ENCODE measurements around the gene BICRA. TPM values are rescaled to one million over a fixed set of nuclear protein-coding genes. Genes with fewer than 3 reads are reported as not detected.

BICRA gene
- total RNA-seq = 1.4 and 7.1 TPM in 2 replicates

DNA sequence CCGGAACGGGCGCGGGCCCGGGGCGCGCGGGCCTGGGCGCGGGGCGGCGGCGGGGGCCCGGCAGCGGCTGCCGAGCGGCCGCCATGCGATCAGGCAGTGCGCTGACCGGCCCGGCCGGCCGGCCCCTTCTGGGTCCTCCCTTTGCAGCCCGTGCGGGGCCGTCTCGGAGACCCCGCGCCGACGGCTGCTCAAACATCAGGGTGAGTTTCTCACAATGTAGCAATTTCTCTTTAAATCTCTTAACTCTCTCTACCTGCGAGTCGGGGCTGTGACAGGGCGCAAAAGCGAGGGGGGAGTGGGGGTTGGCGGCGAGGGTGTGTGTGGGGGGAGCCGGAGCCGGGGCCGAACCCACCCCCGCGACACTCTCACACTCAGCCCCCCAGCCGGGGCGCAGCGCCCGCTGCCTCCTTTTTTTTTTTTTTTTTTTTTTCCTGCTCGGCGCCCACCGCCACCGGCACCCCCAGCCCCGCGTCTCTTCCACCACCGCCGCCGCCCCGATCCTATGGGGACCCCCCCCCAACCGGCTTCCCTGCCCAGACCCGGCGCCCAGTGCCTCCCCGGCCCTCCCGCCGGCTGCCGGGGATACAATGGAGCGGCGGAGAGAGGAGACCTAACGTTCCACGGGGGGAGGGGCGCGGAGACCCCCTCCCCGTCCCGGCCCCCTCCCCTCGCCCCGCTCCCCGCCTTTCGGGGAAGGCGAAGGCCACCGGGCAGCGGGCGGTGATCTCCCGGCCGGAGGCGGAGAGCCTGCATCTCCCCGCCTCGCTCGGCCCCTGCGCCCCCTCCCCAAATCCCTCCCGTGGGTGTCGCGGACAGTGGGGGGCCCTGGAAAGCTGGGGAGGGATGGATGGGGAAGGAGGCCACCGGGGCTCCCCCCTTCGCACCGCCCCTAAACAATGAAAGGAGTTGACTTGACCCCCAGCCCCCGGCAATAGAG lies at the start of gene BICRA:
Gene BICRA, plus strand, starts transcription at position 166 of the 937 bp plus-strand sequence. CDS start 64,441 bp downstream, outside the sequence.

DNA sequence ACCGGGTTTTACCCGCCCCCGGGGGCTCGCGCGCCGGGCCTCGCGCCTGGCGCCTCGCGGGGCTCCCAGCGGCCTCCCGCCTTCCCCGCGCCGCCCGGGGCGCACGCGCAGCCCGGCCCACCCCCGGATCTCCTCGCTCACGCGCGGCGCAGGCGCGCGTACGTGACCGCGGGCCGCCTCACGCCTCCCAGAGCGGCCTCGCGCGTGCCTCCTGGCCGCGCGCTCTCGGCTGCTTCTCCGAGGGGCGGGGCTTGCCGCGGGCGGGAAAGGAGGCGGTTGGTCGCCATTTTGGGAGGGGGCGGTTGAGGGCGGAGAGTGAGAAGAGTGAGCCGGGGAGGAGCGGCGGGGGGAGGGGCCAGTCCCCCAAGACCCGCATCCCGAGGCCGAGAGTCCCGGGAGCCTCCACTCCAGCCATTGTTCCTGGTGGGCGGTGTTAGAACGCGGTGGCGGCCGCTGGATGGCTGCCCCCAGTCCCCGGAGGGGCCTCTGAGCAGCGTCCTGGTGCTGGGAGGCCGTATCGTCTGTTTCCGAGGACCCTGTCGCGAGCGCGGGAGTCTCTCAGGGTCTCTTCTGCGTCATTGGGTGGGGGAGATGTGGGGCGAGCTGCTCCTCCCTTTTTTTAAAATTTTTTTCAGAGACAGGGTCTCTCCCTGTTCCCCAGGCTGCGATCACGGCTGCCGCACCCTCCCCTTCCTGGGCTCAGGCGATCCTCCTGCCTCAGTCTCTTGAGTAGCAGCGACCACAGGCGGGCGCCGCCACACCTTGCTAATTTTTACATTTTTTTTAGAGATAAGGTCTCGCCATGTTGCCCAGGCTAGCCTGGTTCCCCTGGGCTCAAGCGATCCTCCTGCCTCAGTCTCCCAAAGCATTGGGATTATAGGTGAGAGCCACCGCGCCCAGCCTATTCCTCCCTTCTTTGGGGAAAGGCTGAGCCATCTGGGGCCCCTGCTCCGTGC lies 35.6 kb upstream of the BICRA start, which contains the start of gene ZNF541:
Gene ZNF541, minus strand, starts transcription at position 78 of the 956 bp plus-strand sequence. CDS start 17,292 bp downstream, outside the sequence.

DNA sequence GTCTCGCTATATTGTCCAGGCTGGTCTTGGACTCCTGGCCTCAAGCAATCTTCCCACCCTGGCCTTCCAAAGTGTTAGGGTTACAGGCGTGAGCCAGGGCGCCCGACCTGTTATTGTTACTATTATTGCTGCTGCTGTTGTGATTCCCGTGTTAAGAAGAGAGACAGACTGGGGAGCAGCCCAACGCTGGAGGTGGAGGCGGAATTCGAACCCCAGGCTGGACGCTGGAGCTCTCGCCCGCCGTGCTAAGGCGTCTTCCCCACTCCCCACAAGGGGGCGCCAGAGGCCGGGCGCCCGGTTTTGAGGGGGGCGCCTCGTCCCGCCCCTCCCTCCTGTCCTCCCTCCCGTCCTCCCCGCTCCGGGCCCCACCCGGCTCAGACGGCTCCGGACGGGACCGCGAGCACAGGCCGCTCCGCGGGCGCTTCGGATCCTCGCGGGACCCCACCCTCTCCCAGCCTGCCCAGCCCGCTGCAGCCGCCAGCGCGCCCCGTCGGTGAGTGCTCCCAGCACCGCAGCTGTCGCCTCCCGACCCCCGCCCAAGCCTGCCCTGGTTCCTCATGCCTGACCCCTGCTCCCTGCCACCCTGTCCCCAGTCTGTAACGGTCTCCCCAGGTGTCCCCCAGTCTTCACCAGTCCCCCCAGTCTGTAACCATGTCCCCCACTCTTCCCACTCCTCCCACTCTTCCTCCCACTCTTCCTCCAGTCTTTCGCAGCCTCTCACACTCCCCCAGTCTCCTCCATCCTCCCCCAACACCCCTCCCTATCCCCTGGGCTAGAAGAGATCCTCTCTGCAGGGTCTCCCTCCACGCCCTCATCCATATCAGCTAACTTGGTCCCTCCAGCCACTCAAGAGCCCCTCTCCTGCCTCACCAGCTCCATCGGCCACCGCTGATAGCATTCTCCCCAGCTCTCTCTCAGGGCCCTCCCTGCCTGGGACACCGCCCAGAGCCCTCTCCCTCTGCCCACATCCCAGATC lies 104.4 kb downstream of the BICRA start, which contains the start of gene EHD2:
Gene EHD2, plus strand, starts transcription at position 377 of the 976 bp plus-strand sequence. CDS start 3,191 bp downstream, outside the sequence.

DNA sequence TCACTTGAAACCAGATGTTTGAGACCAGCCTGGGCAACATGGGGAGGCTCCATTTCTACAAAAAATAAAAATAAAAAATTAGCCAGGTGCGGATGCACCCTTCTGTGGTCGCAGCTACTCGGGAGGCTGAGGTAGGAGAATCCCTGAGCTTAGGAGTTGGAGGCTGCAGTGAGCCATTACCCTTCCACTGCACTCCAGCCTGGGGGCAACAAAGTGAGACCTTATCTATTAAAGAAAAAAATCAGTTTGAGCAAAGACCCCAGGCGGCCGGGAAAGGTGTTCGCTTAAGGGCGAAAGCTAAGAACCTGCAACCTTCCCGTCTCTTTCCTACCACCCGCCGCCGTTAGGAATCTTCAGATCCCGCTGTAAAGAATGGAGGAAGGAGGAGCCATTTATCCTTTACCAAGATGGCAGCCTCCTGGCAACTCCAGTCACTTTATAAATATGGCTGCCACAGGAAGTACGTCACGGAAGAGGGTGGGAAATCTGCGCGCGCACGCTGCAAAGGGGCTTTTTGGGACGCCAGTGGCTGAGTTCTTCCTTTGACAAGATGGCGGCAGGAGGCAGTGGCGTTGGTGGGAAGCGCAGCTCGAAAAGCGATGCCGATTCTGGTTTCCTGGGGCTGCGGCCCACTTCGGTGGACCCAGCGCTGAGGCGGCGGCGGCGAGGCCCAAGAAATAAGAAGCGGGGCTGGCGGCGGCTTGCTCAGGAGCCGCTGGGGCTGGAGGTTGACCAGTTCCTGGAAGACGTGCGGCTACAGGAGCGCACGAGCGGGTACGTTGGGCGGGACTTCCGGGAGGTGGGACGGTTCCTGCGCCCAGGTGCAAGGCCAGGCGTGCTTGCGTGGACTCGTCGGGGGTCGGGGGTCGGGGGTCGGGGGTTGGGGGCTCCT lies 136.3 kb downstream of the BICRA start, which contains the start of gene NOP53:
Gene NOP53, plus strand, starts transcription at position 537 of the 892 bp plus-strand sequence. Its CDS starts 14 bp downstream, at position 551.

Other genes starting within 250 kb of the BICRA start
- 3.4 and 9.6 TPM in 2 replicates for gene MEIS3, start 189.6 kb upstream of the BICRA start, total RNA-seq
- gene SLC8A2, start 137.2 kb upstream of the BICRA start, total RNA-seq = under 0.01 and 0.21 TPM in 2 replicates
- 2.7 and 4.3 TPM in 2 replicates for gene KPTN, start 124.9 kb upstream of the BICRA start, total RNA-seq
- 30.1 and 57.7 TPM in 2 replicates for gene NAPA, start 94.1 kb upstream of the BICRA start, total RNA-seq
- gene ZNF541, start 36.0 kb upstream of the BICRA start, total RNA-seq = under 0.01 TPM in 2 replicates
- gene EHD2, start 104.3 kb downstream of the BICRA start, total RNA-seq = 59.5 and 192 TPM in 2 replicates
- gene NOP53, start 136.4 kb downstream of the BICRA start, total RNA-seq = 67.2 and 130 TPM in 2 replicates
- 95.3 and 155 TPM in 2 replicates for gene SELENOW, start 169.6 kb downstream of the BICRA start, total RNA-seq
- gene TPRX1, start 195.4 kb downstream of the BICRA start, total RNA-seq = not detected in 2 replicates
- not detected in 2 replicates for gene CRX, start 212.8 kb downstream of the BICRA start, total RNA-seq

Measured in nasal cavity respiratory epithelium epithelial cell of viscerocranial mucosa (primary cell).